Stimulated activated CD4-positive, alpha-beta T cell treated with anti-CD3 and anti-CD28 coated beads, Interleukin-4, amount 100 ng/mL, for 48 hours (primary cell): ENCODE data around the gene MT1X.
A peak's percentile ranks its signal among the peaks of the same experiment; 100 is the strongest.

Source experiments
- DNase-seq, 2 donors: peaks; one replicate each; pipeline ENCODE4 v3.0.0-alpha.2; 2020; ENCODE audit warnings: low read depth in 2 of 2

MT1X gene

GRCh38 chr16:56681939-56682702, at the start of gene MT1X:
Gene MT1X, plus strand, starts transcription at chr16:56682470. Its CDS starts 71 bp downstream, at chr16:56682541.
- DNase-seq: peak; percentile 85 to 90

GRCh38 chr16:56632848-56633365, 49.4 kb upstream of the MT1X start:
- no peak for DNase-seq

- no peak for DNase-seq
Observed at GRCh38 chr16:56633535-56633934, 48.7 kb upstream of the MT1X start.

GRCh38 chr16:56634715-56635440, 47.4 kb upstream of the MT1X start:
- DNase-seq: no peak

- no peak for DNase-seq
Observed at GRCh38 chr16:56635441-56635967, 46.8 kb upstream of the MT1X start.

- no peak for DNase-seq
Observed at GRCh38 chr16:56636616-56637413, 45.5 kb upstream of the MT1X start.

- DNase-seq: no peak
Observed at GRCh38 chr16:56637814-56638750, 44.2 kb upstream of the MT1X start, which contains the start of gene MT1A. Gene MT1A, plus strand, starts transcription at chr16:56638666. Its CDS starts 73 bp downstream, at chr16:56638739.

- DNase-seq: no peak
Observed at GRCh38 chr16:56639045-56639444, 43.2 kb upstream of the MT1X start.

- no peak for DNase-seq
Observed at GRCh38 chr16:56640076-56640475, 42.2 kb upstream of the MT1X start.

- no peak for DNase-seq
Observed at GRCh38 chr16:56641166-56641565, 41.1 kb upstream of the MT1X start.

- DNase-seq: peak; percentile 68 to 79
Observed at GRCh38 chr16:56643080-56643778, 39.0 kb upstream of the MT1X start.

- no peak for DNase-seq
Observed at GRCh38 chr16:56643833-56644232, 38.4 kb upstream of the MT1X start.

- DNase-seq: no peak
Observed at GRCh38 chr16:56645311-56645710, 37.0 kb upstream of the MT1X start.

- DNase-seq: no peak
Observed at GRCh38 chr16:56645838-56646237, 36.4 kb upstream of the MT1X start.

- DNase-seq: no peak
Observed at GRCh38 chr16:56647641-56648431, 34.4 kb upstream of the MT1X start.

GRCh38 chr16:56649271-56649670, 33.0 kb upstream of the MT1X start:
- no peak for DNase-seq

- no peak for DNase-seq
Observed at GRCh38 chr16:56649820-56650219, 32.5 kb upstream of the MT1X start.

- no peak for DNase-seq
Observed at GRCh38 chr16:56651586-56651985, 30.7 kb upstream of the MT1X start, which contains the start of gene MT1B. Gene MT1B, plus strand, starts transcription at chr16:56651886. Its CDS starts 68 bp downstream, at chr16:56651954.

- no peak for DNase-seq
Observed at GRCh38 chr16:56652600-56652999, 29.7 kb upstream of the MT1X start.
